HG02588 (cell line): ENCODE results near the gene LAMC3.

Experiments
- ATAC-seq: cut with Tn5 transposase; IDR thresholded peaks from one replicate; pipeline ENCODE4 v1.9.1; 2021; ENCODE audit warnings: mild to moderate bottlenecking, moderate library complexity; ENCODE audit not compliant: unreplicated experiment

The LAMC3 gene

DNA sequence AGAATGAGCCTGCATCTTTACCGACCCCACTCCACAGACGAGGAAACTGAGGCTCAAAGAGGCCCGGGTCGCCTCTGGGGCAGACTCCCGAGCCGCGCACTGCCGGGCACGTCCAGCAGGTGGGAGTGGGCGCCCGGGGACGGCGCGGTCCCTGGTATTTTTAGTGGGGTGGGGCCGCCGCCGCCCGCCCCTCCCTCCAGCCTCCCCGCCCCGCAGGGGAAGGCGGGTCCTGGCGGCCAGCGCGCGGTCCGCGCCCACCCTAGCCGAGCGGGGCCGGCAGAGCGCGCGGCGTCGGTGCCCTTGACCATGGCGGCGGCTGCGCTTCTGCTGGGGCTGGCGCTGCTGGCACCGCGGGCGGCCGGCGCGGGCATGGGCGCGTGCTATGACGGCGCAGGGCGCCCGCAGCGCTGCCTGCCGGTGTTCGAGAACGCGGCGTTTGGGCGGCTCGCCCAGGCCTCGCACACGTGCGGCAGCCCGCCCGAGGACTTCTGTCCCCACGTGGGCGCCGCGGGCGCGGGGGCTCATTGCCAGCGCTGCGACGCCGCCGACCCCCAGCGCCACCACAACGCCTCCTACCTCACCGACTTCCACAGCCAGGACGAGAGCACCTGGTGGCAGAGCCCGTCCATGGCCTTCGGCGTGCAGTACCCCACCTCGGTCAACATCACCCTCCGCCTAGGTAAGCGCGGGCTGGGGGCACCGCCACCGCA, at the start of gene LAMC3:
Gene LAMC3, plus strand, starts transcription at position 266 of the 710 bp plus-strand sequence. Its CDS starts 41 bp downstream, at position 307.
- no peak for ATAC-seq

DNA sequence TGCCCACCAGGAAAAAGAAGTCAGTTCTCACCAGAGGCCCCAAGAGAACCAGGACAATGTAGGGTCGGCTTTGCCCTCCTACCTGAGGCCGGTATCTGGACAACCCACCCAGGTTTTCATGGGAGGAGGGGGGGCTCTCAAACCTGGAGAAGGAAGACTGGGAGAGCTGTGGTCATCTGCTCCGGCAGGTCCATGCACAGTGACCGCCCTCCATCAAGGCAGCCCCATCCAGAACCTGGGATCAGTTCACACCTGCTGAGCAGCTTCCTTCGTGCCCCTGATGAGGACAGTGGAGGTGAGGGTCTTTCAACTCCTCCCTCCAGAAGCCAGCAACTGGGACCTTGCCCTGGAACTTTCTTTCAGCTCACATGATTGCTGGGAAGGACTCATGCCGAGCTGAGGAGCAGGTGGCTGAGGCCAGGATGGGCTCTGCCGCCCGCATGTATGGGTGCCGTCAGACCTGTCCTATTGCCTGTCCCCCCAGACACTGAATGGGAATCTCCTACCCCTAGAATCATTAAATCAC, 49.1 kb upstream of the LAMC3 start:
- ATAC-seq = no peak

DNA sequence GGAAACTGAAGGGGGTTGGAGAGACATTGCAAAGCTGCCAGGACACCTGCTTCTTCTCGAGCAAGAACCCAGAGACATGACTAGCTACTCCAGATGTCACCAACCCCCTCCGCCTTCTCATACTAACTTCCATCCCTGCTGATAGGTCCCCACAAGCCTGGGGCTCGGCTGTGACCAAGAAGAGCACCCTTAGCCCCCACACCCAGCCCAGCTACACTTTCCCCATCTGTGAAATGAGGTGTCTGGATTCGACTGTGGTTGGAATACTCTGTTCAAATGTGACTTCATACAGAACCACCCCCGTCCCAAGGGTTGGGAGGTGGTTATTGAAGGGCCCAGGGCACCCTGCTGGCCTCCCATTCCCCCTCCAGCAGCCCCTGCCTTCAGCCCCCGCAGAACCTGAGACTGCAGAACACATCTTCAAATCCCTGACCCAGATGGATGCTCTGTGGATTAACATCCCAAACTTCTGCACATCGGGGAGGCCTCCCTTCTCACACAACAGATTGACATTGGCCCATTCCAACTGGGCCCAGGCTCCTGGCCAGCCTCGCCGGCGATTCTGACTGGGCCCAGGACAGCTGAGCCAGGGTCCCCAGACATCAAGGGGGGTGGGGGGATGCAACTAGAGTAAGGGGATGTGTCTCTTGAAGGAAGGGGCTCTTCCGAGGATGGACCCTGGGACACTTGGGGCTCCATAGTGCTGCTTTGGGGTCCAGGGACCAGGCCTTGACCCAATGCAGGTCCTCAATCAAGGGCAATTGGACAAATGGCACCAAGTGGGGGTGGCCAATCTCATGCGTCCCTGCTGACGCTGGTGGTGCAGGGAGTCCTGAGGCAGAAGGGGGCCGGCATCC, 48.2 kb upstream of the LAMC3 start:
- no peak for ATAC-seq

DNA sequence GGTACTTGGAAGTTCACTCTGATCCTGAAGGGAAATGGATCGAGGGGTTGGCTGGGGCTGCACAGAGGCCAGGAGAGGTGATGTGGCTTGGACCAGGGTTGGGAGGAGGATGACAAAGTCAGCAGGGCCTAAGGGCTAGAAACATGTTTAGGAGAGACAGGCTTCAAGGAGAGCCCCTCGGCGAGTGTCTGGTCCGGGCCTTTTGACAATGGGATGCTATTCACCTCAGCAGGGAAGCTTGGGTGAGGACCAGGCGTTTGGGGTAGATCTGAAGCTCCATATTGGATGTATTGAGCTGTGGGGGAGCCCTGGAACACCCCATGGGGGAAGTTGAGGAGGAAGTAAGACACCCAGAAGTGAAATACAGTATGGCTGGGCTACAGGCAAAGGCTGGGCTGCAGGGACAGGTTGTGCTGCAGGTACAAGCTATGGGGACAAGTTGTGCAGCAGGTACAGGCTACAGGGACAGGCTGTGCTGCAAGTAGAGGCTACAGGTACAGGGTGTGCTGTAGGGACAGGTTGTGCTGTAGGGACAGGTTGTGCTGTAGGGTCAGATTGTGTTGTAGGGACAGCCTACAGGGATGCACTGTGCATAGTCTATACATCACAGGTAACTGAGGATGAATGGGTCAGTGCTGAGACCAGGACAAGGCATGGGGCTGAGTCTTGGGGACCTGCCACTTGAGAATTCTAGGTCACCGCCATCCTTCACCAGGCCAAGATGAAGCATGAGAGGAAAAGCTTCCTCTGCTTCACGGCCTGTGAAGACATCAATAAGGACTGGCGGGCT, 47.3 kb upstream of the LAMC3 start:
- no peak for ATAC-seq

DNA sequence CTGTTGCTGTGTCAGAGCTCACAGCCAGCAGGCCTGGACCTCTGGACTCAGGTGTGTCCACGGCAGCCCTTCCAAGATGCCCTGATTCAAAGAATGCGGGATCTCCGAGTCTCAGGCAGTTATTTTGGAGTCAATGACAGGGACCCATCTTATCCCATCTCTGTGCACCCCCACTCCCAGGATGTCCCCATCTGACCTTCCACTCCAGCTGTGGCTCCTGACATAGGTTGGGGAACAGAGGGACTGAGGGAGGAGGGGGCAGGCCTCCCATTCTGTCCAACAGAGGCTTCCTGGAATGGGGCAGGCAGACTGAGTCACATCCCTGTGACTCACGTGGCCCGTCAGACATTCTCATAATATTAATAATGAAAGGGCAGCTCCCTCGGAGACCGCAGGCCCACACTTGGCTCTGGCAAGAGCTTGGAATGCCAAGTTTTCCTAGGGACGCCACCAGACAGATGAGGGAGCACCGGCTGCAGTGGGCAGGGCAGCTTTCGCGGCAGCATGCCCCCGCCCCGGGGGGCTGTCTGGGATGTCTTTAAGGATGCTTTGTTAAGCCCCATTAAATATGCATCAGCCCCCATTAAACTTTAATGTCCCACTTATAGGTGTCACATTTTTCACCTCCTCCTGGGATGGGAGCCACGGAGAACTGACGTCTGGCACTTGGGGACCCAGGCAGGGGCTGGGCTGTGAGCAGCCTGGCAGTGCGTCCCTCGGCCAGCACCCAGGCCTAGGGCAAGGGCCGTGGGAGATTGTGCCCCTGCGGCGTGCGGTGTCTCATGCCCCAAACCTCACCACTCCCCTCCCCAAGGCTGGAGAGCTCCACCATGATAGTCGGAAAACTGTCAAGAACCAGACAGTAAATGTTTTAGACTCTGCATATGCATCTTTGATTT, 46.3 kb upstream of the LAMC3 start:
- ATAC-seq = no peak

DNA sequence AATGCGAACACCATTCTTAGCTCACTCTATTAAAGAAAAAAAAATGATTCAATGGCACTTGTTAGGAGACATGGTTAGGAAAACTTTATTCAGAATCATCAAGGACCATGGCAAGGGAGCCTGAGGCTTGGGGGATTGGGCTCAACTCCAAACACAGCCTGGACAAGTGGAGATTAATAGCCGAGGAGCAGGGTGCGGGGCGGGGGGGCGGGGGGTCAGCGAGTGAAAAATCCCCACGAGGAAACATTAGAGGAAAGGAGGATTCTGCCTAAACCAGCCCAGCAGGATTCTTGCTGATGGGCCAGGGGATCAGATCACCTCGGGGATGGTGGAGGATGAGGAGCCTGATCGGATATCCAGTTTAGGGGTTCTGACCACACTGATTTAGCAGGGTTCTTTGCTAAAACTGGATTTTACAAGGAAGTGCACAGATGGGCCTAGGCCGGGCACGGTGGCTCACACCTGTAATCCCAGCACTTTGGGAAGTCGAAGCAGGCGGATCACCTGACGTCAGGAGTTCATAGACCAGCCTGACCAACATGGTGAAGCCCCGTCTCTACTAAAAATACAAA, 45.6 kb upstream of the LAMC3 start:
- ATAC-seq = no peak

DNA sequence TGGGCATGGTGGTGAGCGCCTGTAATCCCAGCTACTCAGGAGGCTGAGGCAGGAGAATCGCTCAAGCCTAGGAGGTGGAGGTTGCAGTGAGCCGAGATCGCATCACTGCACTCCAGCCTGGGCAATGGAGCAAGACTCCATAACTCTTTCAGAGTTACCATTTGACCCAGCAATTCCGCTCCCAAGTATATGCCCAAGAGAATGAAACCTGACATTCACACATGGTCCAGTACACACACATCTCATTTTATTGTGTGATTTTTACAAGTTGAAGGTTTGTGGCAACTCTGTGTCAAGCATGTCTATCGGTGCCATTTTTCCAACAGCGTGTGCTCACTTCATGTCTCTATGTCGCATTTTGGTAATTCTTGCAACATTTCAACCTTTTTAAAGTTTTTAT, 45.1 kb upstream of the LAMC3 start:
- ATAC-seq = no peak

DNA sequence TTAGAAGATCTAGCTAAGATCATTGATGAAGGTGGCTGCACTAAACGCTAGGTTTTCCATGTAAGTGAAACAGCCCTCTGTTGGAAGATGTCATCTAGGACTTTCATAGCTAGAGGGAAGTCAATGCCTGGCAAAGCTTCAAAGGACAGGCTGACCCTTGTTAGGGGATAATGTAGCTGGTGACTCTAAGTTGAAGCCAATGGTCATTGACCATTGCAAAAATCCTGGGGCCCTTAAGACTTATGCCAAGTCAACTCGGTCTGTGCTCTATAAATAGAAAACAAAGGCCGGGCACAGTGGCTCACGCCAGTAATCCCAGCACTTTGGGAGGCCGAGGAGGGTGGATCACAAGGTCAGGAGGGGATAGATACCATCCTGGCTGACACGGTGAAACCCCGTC, 43.3 kb upstream of the LAMC3 start:
- no peak for ATAC-seq

DNA sequence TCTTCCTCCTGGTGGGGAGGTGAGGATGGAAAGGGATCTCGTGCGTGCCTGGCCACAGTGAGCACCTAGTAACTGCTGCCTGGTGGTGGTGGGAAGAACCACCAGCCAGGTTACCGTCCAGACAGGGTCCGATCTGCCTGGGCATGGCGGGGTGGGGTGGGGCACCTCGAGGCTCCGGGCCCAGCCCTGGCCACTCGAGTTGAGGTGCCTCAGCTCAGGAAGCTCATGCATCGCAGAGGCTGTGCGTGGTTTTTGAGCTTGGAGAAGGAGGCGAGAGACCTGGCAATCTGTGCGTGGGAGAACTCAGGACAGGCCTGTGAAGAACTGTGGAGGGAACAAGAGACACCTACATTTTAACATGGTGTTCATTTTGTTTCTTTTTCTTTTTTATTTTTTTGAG, 38.9 kb upstream of the LAMC3 start:
- ATAC-seq = no peak

DNA sequence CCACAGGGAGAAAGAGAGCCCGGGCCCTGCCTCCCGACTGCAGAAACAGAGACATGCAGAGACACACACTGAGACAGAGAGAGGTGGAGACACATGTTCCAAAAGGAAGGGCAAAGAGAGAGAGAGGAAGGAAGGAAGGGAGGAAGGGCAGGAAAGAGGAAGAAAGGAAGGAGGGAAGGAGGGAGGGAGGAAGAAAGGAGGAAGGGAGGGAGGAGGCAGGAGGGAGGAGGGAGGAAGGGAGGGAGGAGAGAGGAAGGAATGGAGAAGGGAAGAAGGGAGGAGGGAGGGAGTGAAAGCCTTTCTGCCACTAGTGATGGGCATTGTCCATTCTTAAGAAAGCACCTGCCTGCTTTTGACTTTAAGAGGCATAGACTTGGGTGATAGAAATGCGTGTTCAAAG, 38.1 kb upstream of the LAMC3 start:
- ATAC-seq = no peak

DNA sequence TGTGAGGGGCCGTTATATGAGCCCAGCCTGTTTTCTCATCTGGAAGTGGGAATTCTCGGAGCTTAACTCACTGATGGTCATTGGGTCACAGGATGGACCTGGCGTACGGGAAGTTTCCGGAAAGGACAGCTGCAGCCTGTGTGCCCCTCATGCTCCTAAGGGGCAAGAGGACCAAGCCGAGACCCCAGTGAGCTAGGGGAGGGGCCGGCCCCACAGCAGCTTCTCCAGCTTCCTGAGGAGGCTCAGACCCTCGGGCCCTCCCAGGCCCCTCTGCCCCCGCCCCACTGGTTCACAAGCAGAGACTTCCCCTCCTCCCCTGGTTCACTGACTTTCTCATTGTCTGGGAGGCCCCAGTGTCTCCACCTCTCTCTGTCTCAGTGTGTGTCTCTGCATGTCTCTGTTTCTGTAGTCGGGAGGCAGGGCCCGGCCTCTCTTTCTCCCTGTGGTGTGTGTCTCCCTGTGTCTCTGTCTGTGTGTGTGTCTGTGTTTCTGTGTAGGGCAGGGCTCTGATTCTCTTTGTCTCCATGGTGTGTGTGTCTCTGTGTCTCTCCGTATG, 37.6 kb upstream of the LAMC3 start:
- ATAC-seq = no peak

DNA sequence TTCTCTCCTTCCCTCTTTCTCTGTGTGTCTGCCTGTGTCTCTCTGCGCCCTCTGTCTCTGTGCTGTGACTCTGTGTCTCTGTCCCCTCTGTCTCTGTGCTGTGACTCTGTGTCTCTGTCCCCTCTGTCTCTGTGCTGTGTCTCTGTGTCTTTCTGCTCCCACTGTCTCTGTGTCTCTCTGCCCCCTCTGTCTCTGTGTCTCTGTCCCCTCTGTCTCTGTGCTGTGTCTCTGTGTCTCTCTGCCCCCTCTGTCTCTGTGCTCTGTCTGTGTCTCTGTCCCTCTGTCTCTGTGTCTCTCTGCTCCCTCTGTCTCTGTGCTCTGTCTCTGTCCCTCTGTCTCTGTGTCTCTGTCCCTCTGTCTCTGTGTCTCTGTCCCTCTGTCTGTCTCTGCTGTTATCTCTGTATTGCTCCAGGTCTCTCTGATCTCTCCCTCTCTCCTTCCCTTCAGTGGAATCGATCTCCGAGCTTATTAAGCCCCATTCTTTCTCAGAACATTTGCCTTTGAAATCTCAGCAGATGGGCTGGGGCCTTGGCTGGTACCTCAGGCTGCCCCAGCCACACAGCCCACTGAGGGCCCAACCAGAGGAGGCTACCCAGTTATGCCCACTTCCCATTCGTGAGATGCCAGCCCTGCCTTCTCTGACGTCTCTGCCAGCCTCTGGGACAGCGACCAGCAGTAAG, 36.6 kb upstream of the LAMC3 start:
- ATAC-seq = no peak

DNA sequence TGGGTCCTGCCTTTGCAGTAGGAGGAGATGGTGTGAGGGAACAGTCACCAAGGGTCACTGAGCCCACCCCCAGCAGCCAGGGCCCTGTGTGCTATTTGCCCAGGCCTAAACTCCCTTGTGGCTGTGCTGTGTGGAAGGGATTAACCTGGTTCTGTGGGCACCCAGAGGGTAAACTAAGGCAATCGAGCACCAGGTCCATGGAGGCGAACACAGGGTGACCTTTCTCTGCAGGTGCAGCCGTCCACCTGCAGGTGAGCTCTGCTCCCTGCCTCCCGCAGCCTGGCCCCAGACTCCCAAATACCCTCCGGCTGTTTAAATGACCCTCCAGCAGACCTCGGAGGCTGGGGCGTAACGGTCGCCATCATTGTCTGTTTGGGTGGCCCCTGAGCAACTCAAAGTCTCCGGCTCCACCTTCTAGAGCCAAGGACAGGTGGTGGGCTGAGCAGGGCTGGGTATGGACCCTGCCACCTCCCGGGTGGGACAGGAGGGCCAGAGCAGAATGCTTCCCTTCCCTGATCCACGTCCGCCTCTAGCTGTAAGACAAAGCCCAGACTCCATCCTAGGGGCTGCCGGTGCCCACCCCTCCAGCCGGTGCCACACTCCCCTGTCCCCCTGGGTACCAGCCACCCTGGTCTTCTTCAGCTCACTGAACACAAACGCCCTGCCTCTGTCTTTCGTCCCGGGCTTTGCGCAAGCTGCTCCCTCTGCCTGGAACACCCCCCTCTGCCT, 35.9 kb upstream of the LAMC3 start:
- no peak for ATAC-seq

DNA sequence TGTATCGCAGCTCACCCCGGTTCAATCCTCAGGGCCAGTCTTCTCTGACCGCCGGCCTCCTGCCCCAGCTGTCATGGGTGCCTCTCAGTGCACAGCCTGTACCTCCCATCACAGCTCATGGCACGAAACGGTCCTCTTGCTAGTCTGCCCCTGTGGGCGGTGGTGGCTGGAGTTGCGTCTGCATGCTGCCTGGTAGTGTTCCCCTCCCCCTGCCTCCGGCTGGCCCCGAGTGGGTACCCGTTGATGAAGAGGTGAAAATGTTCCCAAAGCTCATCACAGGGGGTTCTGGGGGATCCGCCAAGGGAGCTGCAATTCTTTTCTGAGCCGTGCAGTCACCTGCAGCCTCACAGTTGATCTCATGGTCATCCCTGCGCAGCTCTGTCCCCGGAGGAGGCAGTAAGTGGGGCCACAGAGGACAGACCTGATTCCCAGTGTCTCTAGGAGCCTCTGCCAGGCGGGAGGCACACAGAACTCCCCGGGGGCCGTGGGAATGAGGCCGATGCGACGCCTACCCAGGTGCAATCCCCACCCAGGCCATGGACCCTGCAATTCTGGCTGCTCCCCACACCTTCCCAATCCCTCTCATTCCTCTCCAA, 35.2 kb upstream of the LAMC3 start:
- ATAC-seq = no peak

DNA sequence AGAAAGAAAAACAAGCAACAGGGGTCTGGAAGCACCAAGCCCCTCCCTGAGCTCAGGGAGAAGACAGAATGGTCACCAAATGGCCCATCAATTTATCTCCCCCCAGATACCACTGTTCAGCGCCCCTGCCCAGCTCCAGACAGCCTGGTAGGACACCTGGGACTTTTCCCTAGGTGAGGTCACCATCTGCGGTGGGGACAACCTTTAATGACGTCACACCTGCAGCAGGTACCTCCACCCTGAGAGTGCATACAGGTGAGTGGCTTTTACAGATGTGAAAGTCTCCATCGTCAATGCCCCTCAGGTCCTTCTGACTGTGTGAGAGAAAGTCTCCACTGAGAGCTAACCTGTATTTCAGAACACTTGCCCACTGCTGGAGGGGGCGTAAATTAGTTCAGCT, 34.3 kb upstream of the LAMC3 start:
- ATAC-seq = no peak

DNA sequence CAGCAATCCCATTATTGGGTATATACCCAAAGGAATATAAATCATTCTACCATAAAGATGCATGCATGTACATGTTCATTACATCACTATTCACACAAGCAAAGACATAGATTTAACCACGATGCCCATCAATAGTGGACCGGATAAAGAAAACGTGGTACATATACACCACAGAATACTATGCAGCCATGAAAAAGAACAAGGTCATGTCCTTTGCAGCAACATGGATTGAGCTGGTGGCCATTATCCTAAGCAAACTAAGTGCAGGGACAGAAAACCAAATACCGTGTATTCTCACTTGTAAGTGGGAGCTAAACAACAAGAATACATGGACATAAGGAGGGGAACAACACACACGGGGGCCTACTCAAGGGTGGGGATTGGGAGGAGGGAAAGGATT, 33.8 kb upstream of the LAMC3 start:
- ATAC-seq = no peak

DNA sequence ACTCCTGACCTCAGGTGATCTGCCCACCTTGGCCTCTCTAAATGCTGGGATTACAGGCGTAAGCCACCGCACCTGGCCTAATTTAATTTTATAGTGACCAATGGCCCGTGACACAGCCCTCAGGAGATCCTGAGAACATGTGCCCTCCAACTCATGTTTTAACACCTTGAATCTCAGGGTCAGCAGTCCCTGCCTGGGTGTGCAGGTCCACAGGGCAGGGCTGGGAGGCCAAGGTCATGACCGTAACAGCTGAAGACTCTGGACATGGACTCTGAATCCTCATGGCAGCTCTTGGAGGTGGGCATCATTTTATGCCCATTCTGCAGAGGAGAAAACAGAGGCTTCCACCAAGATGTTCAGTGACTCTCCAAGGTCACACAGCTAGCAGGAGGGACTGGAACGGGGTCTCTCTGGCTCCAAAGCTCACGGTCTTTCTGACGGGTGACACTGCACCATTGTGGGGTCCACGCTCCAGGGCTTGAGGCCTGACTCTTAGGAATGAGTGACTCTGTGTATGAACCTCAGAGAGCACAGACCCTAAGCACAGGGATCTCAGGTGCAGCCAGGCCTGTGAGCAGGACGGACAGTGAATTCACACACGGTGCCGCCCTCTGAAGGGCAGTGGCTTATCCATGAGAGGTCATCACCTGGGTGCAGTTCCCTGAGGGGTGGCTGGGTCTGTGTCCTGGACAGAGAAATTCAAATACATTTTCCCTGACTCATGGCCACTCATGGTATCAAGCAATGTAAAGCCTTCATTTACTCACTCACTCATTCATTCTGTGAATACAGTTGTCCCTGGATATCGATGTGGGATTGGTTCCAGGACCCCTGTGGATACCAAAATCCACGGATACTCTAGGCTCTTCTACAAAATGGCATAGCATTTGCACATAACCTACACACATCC, 32.8 kb upstream of the LAMC3 start:
- no peak for ATAC-seq
